ENCODE results near the gene SORT1. TPM values are rescaled to one million over a fixed set of nuclear protein-coding genes. Genes with fewer than 3 reads are reported as not detected.

SORT1 gene
- total RNA-seq, 1 experiment from 2014 or later = 47.9 TPM

GRCh38 chr1:109277434-109278204 is 120.1 kb downstream of the SORT1 start:
- H2AFZ ChIP-seq (ENCODE audit: low read length) = no peak overlapping the region
- H3K9ac ChIP-seq (ENCODE audit: extremely low read depth, insufficient read length, low read length) = no peak overlapping the region
- Mint-ChIP-seq H3K27ac (peak overlapping the region; percentile 49 to 96 (median 79); a peak in 4 of 7 replicates), H3K4me3 (no peak overlapping the region), H3K36me3 (ENCODE audit: insufficient read depth in 1 of 3, low read depth in 3 of 3) (peaks cover 18 to 39% (median 30%) of the 10 kb centered on the region in 3 experiments), H3K9me3 (no peaks in the 10 kb centered on the region), H3K4me1 (peaks cover 39 to 46% of the 10 kb centered on the region in 2 experiments), H3K27me3 (ENCODE audit: low read depth) (no peaks in the 10 kb centered on the region)
- no peak overlapping the region for H3K4me2 ChIP-seq (ENCODE audit: insufficient read depth, insufficient read length, low read length)
- peaks cover 5% of the 10 kb centered on the region for H3K79me1 ChIP-seq (ENCODE audit: insufficient read depth, low read depth, low read length, poor library complexity, severe bottlenecking)
- no peaks in the 10 kb centered on the region for H3K27me3 ChIP-seq (ENCODE audit: insufficient read depth, low read length)
- peaks cover 7% of the 10 kb centered on the region for H3K23me2 ChIP-seq (ENCODE audit: insufficient read length, low read depth, low read length, poor library complexity, severe bottlenecking)
- H3K56ac ChIP-seq (ENCODE audit: insufficient read length, low read depth, low read length) = no peak overlapping the region
- no CpG with 5 or more reads among the region's 7 CpGs for WGBS (ENCODE audit: extremely low coverage, insufficient read length, low lambda C conversion rate)
- no peak overlapping the region for H3K18ac ChIP-seq (ENCODE audit: insufficient read length, low read depth, low read length)
- H3K27ac ChIP-seq (ENCODE audit: insufficient read length, low read depth, low read length) = no peak overlapping the region
- H3T11ph ChIP-seq (ENCODE audit: low read length) = no peak overlapping the region
- no peak overlapping the region for H4K8ac ChIP-seq (replicated peaks; ENCODE audit: insufficient read length, low read depth, low read length)
- H2AK5ac ChIP-seq (ENCODE audit: insufficient read length, low read length) = no peak overlapping the region
- H3K79me2 ChIP-seq (ENCODE audit: insufficient read depth, low read length) = peaks cover 2% of the 10 kb centered on the region; the same call in 1 of the 2 replicates
- H4K91ac ChIP-seq (ENCODE audit: insufficient read length, low read depth, low read length) = no peak overlapping the region
- H2BK5ac ChIP-seq (ENCODE audit: insufficient read length, low read length) = no peak overlapping the region
- no peak overlapping the region for H3K4ac ChIP-seq (ENCODE audit: low read depth, low read length)
- no peak overlapping the region for H3K23ac ChIP-seq (ENCODE audit: insufficient read length, low read depth, low read length)
- H2BK20ac ChIP-seq (ENCODE audit: low read depth, low read length, poor library complexity, severe bottlenecking) = no peak overlapping the region
- no peak overlapping the region for H2BK120ac ChIP-seq (ENCODE audit: low read depth, low read length, poor library complexity, severe bottlenecking)
- no peak overlapping the region for H2BK15ac ChIP-seq (ENCODE audit: low read depth, low read length)
- H3K4me1 ChIP-seq (ENCODE audit: insufficient read depth, low read length) = peaks cover 3% of the 10 kb centered on the region; the same call in 1 of the 2 replicates
- peak; percentile 90 for DNase-seq
- no peak overlapping the region for H3K14ac ChIP-seq (ENCODE audit: insufficient read depth, low read length)
- no peaks in the 10 kb centered on the region for H4K20me1 ChIP-seq (ENCODE audit: control insufficient read depth, insufficient read depth, insufficient read length)
- H3K9me3 ChIP-seq (ENCODE audit: control insufficient read depth, low read depth, low read length) = no peaks in the 10 kb centered on the region
- H4K5ac ChIP-seq (ENCODE audit: insufficient read length, low read depth, low read length) = no peak overlapping the region
- H2BK12ac ChIP-seq (ENCODE audit: insufficient read length, low read depth, low read length) = no peak overlapping the region
- TF ChIP-seq CTCF (conservative IDR thresholded peaks at IDR 0.05) = peak; percentile 94
